H9 (cell line): Measurements from ENCODE around the gene TBC1D20. TPM values are rescaled to one million over a fixed set of nuclear protein-coding genes. Genes with fewer than 3 reads are reported as not detected.

Source experiments
- DNase-seq: peaks from one replicate; pipeline ENCODE4 v3.0.0-alpha.2; 2017
- H2AFZ ChIP-seq: one replicate; pipeline ENCODE4 v1.6.1; 2013; ENCODE audit warnings: mild to moderate bottlenecking, low read length, control low read depth, moderate library complexity
- H2AK5ac ChIP-seq: 2 replicates; pipeline ENCODE4 v1.6.1; 2013; ENCODE audit warnings: low read length, control low read depth, mixed read lengths; ENCODE audit not compliant: insufficient read length
- H2BK120ac ChIP-seq: one replicate; pipeline ENCODE4 v1.6.1; 2013; ENCODE audit warnings: low read depth, mild to moderate bottlenecking, low read length, control low read depth, inconsistent platforms; ENCODE audit not compliant: poor library complexity, severe bottlenecking
- H2BK12ac ChIP-seq: 2 replicates; pipeline ENCODE4 v1.6.1; 2013; ENCODE audit warnings: low read length, control low read depth, mixed read lengths, low read depth; ENCODE audit not compliant: insufficient read length
- H2BK15ac ChIP-seq: 2 replicates; pipeline ENCODE4 v1.6.1; 2013; ENCODE audit warnings: low read depth, low read length, control low read depth
- H2BK20ac ChIP-seq: one replicate; pipeline ENCODE4 v1.6.1; 2013; ENCODE audit warnings: low read depth, mild to moderate bottlenecking, low read length, control low read depth, inconsistent platforms; ENCODE audit not compliant: poor library complexity, severe bottlenecking
- H2BK5ac ChIP-seq: 2 replicates; pipeline ENCODE4 v1.6.1; 2013; ENCODE audit warnings: low read length, control low read depth, mixed read lengths; ENCODE audit not compliant: insufficient read length
- H3K14ac ChIP-seq: 2 replicates; pipeline ENCODE4 v1.6.1; 2013; ENCODE audit warnings: low read length, control low read depth; ENCODE audit not compliant: insufficient read depth
- H3K18ac ChIP-seq: 2 replicates; pipeline ENCODE4 v1.6.1; 2013; ENCODE audit warnings: low read depth, mild to moderate bottlenecking, mixed read lengths, low read length, control low read depth; ENCODE audit not compliant: insufficient read length
- H3K23ac ChIP-seq: 2 replicates; pipeline ENCODE4 v1.6.1; 2013; ENCODE audit warnings: low read length, control low read depth, mixed read lengths, low read depth; ENCODE audit not compliant: insufficient read length
- H3K23me2 ChIP-seq: 2 replicates; pipeline ENCODE4 v1.6.1; 2013; ENCODE audit warnings: low read depth, mild to moderate bottlenecking, mixed read lengths, low read length, control low read depth; ENCODE audit not compliant: insufficient read length, poor library complexity, severe bottlenecking
- H3K27ac ChIP-seq: 2 replicates; pipeline ENCODE4 v1.5.1; 2013; ENCODE audit warnings: low read length, control low read depth, mixed read lengths, low read depth; ENCODE audit not compliant: insufficient read length
- H3K27me3 ChIP-seq: 2 replicates; pipeline ENCODE4 v1.6.1; 2013; ENCODE audit warnings: low read length, control low read depth, inconsistent platforms; ENCODE audit not compliant: insufficient read depth
- H3K4ac ChIP-seq: 2 replicates; pipeline ENCODE4 v1.6.1; 2013; ENCODE audit warnings: low read depth, mild to moderate bottlenecking, control low read depth, inconsistent platforms, low read length, moderate library complexity
- H3K4me1 ChIP-seq: 2 replicates; pipeline ENCODE4 v1.6.1; 2013; ENCODE audit warnings: low read length, control low read depth, inconsistent platforms; ENCODE audit not compliant: insufficient read depth
- H3K4me2 ChIP-seq: 2 replicates; pipeline ENCODE4 v1.6.1; 2013; ENCODE audit warnings: low read length, control low read depth, mixed read lengths; ENCODE audit not compliant: insufficient read length, insufficient read depth
- H3K56ac ChIP-seq: 2 replicates; pipeline ENCODE4 v1.6.1; 2013; ENCODE audit warnings: low read depth, mild to moderate bottlenecking, mixed read lengths, low read length, control low read depth; ENCODE audit not compliant: insufficient read length
- H3K79me1 ChIP-seq: 2 replicates; pipeline ENCODE4 v1.6.1; 2013; ENCODE audit warnings: low read depth, mild to moderate bottlenecking, moderate library complexity, low read length, control low read depth, inconsistent platforms; ENCODE audit not compliant: insufficient read depth, poor library complexity, severe bottlenecking
- H3K79me2 ChIP-seq: 2 replicates; pipeline ENCODE4 v1.6.1; 2013; ENCODE audit warnings: low read length, control low read depth, inconsistent platforms; ENCODE audit not compliant: insufficient read depth
- H3K9ac ChIP-seq: 2 replicates; pipeline ENCODE4 v1.6.1; 2013; ENCODE audit warnings: low read length, control low read depth, mixed read lengths; ENCODE audit not compliant: insufficient read length; ENCODE audit errors: extremely low read depth
- H3K9me3 ChIP-seq: one replicate; pipeline ENCODE4 v1.6.1; 2013; ENCODE audit warnings: low read depth, low read length, inconsistent platforms; ENCODE audit not compliant: control insufficient read depth
- H3T11ph ChIP-seq: one replicate; pipeline ENCODE4 v1.6.1; 2013; ENCODE audit warnings: mild to moderate bottlenecking, low read length, control low read depth, inconsistent platforms
- H4K20me1 ChIP-seq: one replicate; pipeline ENCODE4 v1.6.1; 2013; ENCODE audit not compliant: control insufficient read depth, insufficient read length, insufficient read depth
- H4K5ac ChIP-seq: 2 replicates; pipeline ENCODE4 v1.6.1; 2013; ENCODE audit warnings: low read depth, mild to moderate bottlenecking, mixed read lengths, low read length, control low read depth; ENCODE audit not compliant: insufficient read length
- H4K8ac ChIP-seq: replicated peaks from 2 replicates; pipeline ENCODE4 v1.6.1; 2013; ENCODE audit warnings: low read length, control low read depth, mixed read lengths, low read depth; ENCODE audit not compliant: insufficient read length
- H4K91ac ChIP-seq: 2 replicates; pipeline ENCODE4 v1.6.1; 2013; ENCODE audit warnings: low read depth, mild to moderate bottlenecking, moderate library complexity, mixed read lengths, low read length, control low read depth; ENCODE audit not compliant: insufficient read length
- H3K27ac Mint-ChIP-seq, 3 experiments: 2 replicates in 2 of 3; 3 replicates in 1 of 3; pipeline ENCODE4 v1.8.0; 2020 to 2021; ENCODE audit warnings: mixed read lengths in 3 of 3, mild to moderate bottlenecking in 1 of 3, moderate library complexity in 1 of 3
- H3K27me3 Mint-ChIP-seq: 2 replicates; pipeline ENCODE4 v1.8.0; 2021; ENCODE audit warnings: low read depth, mild to moderate bottlenecking, moderate library complexity, mixed read lengths
- H3K36me3 Mint-ChIP-seq, 3 experiments: 2 replicates in 2 of 3; 3 replicates in 1 of 3; pipeline ENCODE4 v1.8.0; 2020 to 2021; ENCODE audit warnings: low read depth in 3 of 3, mixed read lengths in 3 of 3; ENCODE audit not compliant: insufficient read depth in 1 of 3
- H3K4me1 Mint-ChIP-seq, 2 experiments: 2 replicates each; pipeline ENCODE4 v1.8.0; 2020; ENCODE audit warnings: mixed read lengths in 2 of 2
- H3K4me3 Mint-ChIP-seq, 2 experiments: 2 replicates in 1 of 2; 3 replicates in 1 of 2; pipeline ENCODE4 v1.8.0; 2020 to 2021; ENCODE audit warnings: mild to moderate bottlenecking in 2 of 2, mixed read lengths in 2 of 2, moderate library complexity in 1 of 2
- H3K9me3 Mint-ChIP-seq, 2 experiments: 2 replicates in 1 of 2; 3 replicates in 1 of 2; pipeline ENCODE4 v1.8.0; 2020; ENCODE audit warnings: mild to moderate bottlenecking in 2 of 2, mixed read lengths in 2 of 2, moderate library complexity in 1 of 2
- WGBS: extraction: QIAGEN DNeasy Blood & Tissue Kit; methylation state at CpG from one replicate; pipeline ENCODE4 v1.1.7; 2013; ENCODE audit warnings: missing lambda C conversion rate, low lambda C conversion rate, mixed read lengths; ENCODE audit not compliant: insufficient read length; ENCODE audit errors: extremely low coverage; 5-methylcytosine and 5-hydroxymethylcytosine counted together
- total RNA-seq: library from RNA; stranded (reverse); gene quantifications from 2 replicates; pipeline ENCODE4 v1.2.1, GENCODE V29; 2021
- TF ChIP-seq, protein P1 (sequence below): fragments of 200-600 bp; sonication (generic); conservative IDR thresholded peaks from 3 replicates; pipeline ENCODE4 v1.8.0; 2021; ENCODE audit warnings: antibody characterized with exemption, mild to moderate bottlenecking

The TBC1D20 gene
- total RNA-seq, 1 experiment from 2014 or later = 17.9 TPM

- Histone ChIP-seq H2BK12ac (no peak overlapping the region), H3K4me1 (no peaks in the 10 kb centered on the region), H2AFZ (no peak overlapping the region), H3K79me2 (no peaks in the 10 kb centered on the region), H2BK15ac (no peak overlapping the region), H3K27me3 (no peaks in the 10 kb centered on the region), H3K79me1 (peaks cover 4% of the 10 kb centered on the region), H4K5ac (no peak overlapping the region), H3K9me3 (peaks cover 20% of the 10 kb centered on the region), H3K4me2 (no peak overlapping the region), H3K18ac (no peak overlapping the region), H3K4ac (no peak overlapping the region), H3K56ac (no peak overlapping the region), H4K8ac (no peak overlapping the region), H3T11ph (no peak overlapping the region), H2BK20ac (no peak overlapping the region), H3K27ac (no peak overlapping the region), H4K20me1 (no peaks in the 10 kb centered on the region), H2BK120ac (no peak overlapping the region), H4K91ac (no peak overlapping the region), H3K23me2 (no peaks in the 10 kb centered on the region), H3K9ac (no peak overlapping the region), H2AK5ac (no peak overlapping the region), H3K23ac (no peak overlapping the region), H3K14ac (no peak overlapping the region), H2BK5ac (no peak overlapping the region)
- no CpG with 5 or more reads among the region's 2 CpGs for WGBS
- Mint-ChIP-seq H3K27me3 (peaks cover 21% of the 10 kb centered on the region), H3K4me3 (no peak overlapping the region), H3K9me3 (peaks cover 30 to 31% of the 10 kb centered on the region in 2 experiments), H3K27ac (no peak overlapping the region), H3K4me1 (no peaks in the 10 kb centered on the region), H3K36me3 (peaks cover 30 to 64% (median 40%) of the 10 kb centered on the region in 3 experiments)
- DNase-seq = no peak
- TF ChIP-seq, protein P1, sequence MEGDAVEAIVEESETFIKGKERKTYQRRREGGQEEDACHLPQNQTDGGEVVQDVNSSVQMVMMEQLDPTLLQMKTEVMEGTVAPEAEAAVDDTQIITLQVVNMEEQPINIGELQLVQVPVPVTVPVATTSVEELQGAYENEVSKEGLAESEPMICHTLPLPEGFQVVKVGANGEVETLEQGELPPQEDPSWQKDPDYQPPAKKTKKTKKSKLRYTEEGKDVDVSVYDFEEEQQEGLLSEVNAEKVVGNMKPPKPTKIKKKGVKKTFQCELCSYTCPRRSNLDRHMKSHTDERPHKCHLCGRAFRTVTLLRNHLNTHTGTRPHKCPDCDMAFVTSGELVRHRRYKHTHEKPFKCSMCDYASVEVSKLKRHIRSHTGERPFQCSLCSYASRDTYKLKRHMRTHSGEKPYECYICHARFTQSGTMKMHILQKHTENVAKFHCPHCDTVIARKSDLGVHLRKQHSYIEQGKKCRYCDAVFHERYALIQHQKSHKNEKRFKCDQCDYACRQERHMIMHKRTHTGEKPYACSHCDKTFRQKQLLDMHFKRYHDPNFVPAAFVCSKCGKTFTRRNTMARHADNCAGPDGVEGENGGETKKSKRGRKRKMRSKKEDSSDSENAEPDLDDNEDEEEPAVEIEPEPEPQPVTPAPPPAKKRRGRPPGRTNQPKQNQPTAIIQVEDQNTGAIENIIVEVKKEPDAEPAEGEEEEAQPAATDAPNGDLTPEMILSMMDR = no peak
Observed at GRCh38 chr20:474581-474980, 12.2 kb upstream of the TBC1D20 start.
